ENCODE results near the gene NUAK2. TPM values are rescaled to one million over a fixed set of nuclear protein-coding genes. Genes with fewer than 3 reads are reported as not detected.

The NUAK2 gene
- total RNA-seq, 4 donors from 2014 or later = 16.2 to 41.2 (median 30.2) TPM

- no peak overlapping the region for H3K4me3 ChIP-seq
- TF ChIP-seq CTCF (IDR thresholded peaks at IDR 0.05) (no peak), POLR2AphosphoS5 (IDR thresholded peaks at IDR 0.05) (no peak), EP300 (IDR thresholded peaks at IDR 0.05) (no peak), POLR2A (IDR thresholded peaks at IDR 0.05) (no peak)
- H3K4me1 ChIP-seq = peaks cover 4% of the 10 kb centered on the region
- no peak overlapping the region for H3K27ac ChIP-seq
- H3K9me3 ChIP-seq = no peaks in the 10 kb centered on the region
- no peak for DNase-seq (ENCODE audit: low spot score in 2 of 2)
- H3K36me3 ChIP-seq = no peaks in the 10 kb centered on the region
- 87% methylated on average over 4 of the region's 4 CpGs for WGBS
- peaks cover 4% of the 10 kb centered on the region for H3K27me3 ChIP-seq
Measured at GRCh38 chr1:205360891-205361290, 39.3 kb upstream of the NUAK2 start.

GRCh38 chr1:205359771-205360565 lies 38.4 kb upstream of the NUAK2 start:
- no peak overlapping the region for H3K27ac ChIP-seq
- no peak for TF ChIP-seq EP300 (IDR thresholded peaks at IDR 0.05)
- TF ChIP-seq CTCF (IDR thresholded peaks at IDR 0.05) = no peak
- TF ChIP-seq POLR2A (IDR thresholded peaks at IDR 0.05) = no peak
- TF ChIP-seq POLR2AphosphoS5 (IDR thresholded peaks at IDR 0.05) = no peak
- H3K4me1 ChIP-seq = peaks cover 6% of the 10 kb centered on the region
- H3K27me3 ChIP-seq = peaks cover 4% of the 10 kb centered on the region
- no peaks in the 10 kb centered on the region for H3K9me3 ChIP-seq
- no peak for DNase-seq (ENCODE audit: low spot score in 2 of 2)
- no peaks in the 10 kb centered on the region for H3K36me3 ChIP-seq
- WGBS = 64% methylated on average over 11 of the region's 11 CpGs
- H3K4me3 ChIP-seq = no peak overlapping the region

- Histone ChIP-seq H3K9me3 (no peaks in the 10 kb centered on the region), H3K4me1 (peaks cover 11% of the 10 kb centered on the region), H3K27ac (no peak overlapping the region), H3K27me3 (peaks cover 4% of the 10 kb centered on the region), H3K4me3 (no peak overlapping the region), H3K36me3 (no peaks in the 10 kb centered on the region)
- no peak for DNase-seq (ENCODE audit: low spot score in 2 of 2)
- TF ChIP-seq CTCF (IDR thresholded peaks at IDR 0.05) (no peak), EP300 (IDR thresholded peaks at IDR 0.05) (no peak), POLR2AphosphoS5 (IDR thresholded peaks at IDR 0.05) (no peak), POLR2A (IDR thresholded peaks at IDR 0.05) (no peak)
Measured at GRCh38 chr1:205358579-205358978, 37.0 kb upstream of the NUAK2 start.

- Histone ChIP-seq H3K9me3 (no peaks in the 10 kb centered on the region), H3K27ac (no peak overlapping the region), H3K4me3 (no peak overlapping the region), H3K4me1 (peaks cover 11% of the 10 kb centered on the region), H3K36me3 (no peaks in the 10 kb centered on the region), H3K27me3 (peaks cover 4% of the 10 kb centered on the region)
- DNase-seq (ENCODE audit: low spot score in 2 of 2) = no peak
- WGBS = 83% methylated on average over 3 of the region's 3 CpGs
- no peak for TF ChIP-seq POLR2AphosphoS5 (IDR thresholded peaks at IDR 0.05)
- TF ChIP-seq POLR2A (IDR thresholded peaks at IDR 0.05) = no peak
- no peak for TF ChIP-seq EP300 (IDR thresholded peaks at IDR 0.05)
- no peak for TF ChIP-seq CTCF (IDR thresholded peaks at IDR 0.05)
Measured at GRCh38 chr1:205357567-205357966, 36.0 kb upstream of the NUAK2 start.

GRCh38 chr1:205356440-205357139 lies 35.0 kb upstream of the NUAK2 start, which contains the start of gene KLHDC8A:
Gene KLHDC8A (minus strand): TSS chr1:205356922. CDS start chr1:205343604, 13,318 bp downstream.
- Histone ChIP-seq H3K9me3 (no peaks in the 10 kb centered on the region), H3K27me3 (peaks cover 4% of the 10 kb centered on the region), H3K4me3 (no peak within 1 kb of the TSS), H3K27ac (no peak within 1 kb of the TSS), H3K4me1 (peaks cover 11% of the 10 kb centered on the region), H3K36me3 (no peaks in the 10 kb centered on the region)
- no peak for DNase-seq (ENCODE audit: low spot score in 2 of 2)
- WGBS = 46% methylated on average over 19 of the region's 20 CpGs
- TF ChIP-seq POLR2AphosphoS5 (IDR thresholded peaks at IDR 0.05) (no peak), EP300 (IDR thresholded peaks at IDR 0.05) (no peak), CTCF (IDR thresholded peaks at IDR 0.05) (no peak), POLR2A (IDR thresholded peaks at IDR 0.05) (no peak)

Data from suprapubic skin (tissue), 4 donors.